ENCODE measurements around the gene POLR1B. TPM values are rescaled to one million over a fixed set of nuclear protein-coding genes. Genes with fewer than 3 reads are reported as not detected.

POLR1B gene
- total RNA-seq, 1 experiment from 2014 or later, result 83.6 TPM

- no peak overlapping the region for H2BK120ac ChIP-seq (ENCODE audit: low read depth, low read length, poor library complexity, severe bottlenecking)
- H3K4me2 ChIP-seq (ENCODE audit: insufficient read depth, insufficient read length, low read length), result no peak overlapping the region
- Mint-ChIP-seq H3K4me1 (peaks cover 23 to 26% of the 10 kb centered on the region in 2 experiments), H3K36me3 (ENCODE audit: insufficient read depth in 1 of 3, low read depth in 3 of 3) (no peaks in the 10 kb centered on the region; a peak in 1 of 7 replicates), H3K9me3 (no peaks in the 10 kb centered on the region), H3K27me3 (ENCODE audit: low read depth) (no peaks in the 10 kb centered on the region; the same call in 1 of the 2 replicates), H3K27ac (peak overlapping the region in 1 of 3 experiments; percentile 49; a peak in 1 of 7 replicates), H3K4me3 (no peak overlapping the region)
- H3K27me3 ChIP-seq (ENCODE audit: insufficient read depth, low read length), result no peaks in the 10 kb centered on the region
- DNase-seq, result no peak
- H3K23me2 ChIP-seq (ENCODE audit: insufficient read length, low read depth, low read length, poor library complexity, severe bottlenecking), result no peaks in the 10 kb centered on the region
- no peak overlapping the region for H4K5ac ChIP-seq (ENCODE audit: insufficient read length, low read depth, low read length)
- no peak overlapping the region for H2BK20ac ChIP-seq (ENCODE audit: low read depth, low read length, poor library complexity, severe bottlenecking)
- no peak overlapping the region for H3K14ac ChIP-seq (ENCODE audit: insufficient read depth, low read length)
- H2AFZ ChIP-seq (ENCODE audit: low read length), result no peak overlapping the region
- no peak overlapping the region for H3K27ac ChIP-seq (ENCODE audit: insufficient read length, low read depth, low read length)
- no peak overlapping the region for H3K23ac ChIP-seq (ENCODE audit: insufficient read length, low read depth, low read length)
- H3K9me3 ChIP-seq (ENCODE audit: control insufficient read depth, low read depth, low read length), result no peaks in the 10 kb centered on the region
- H3K4ac ChIP-seq (ENCODE audit: low read depth, low read length), result no peak overlapping the region
- no peak overlapping the region for H2BK5ac ChIP-seq (ENCODE audit: insufficient read length, low read length)
- H4K20me1 ChIP-seq (ENCODE audit: control insufficient read depth, insufficient read depth, insufficient read length), result no peaks in the 10 kb centered on the region
- no peak overlapping the region for H3K9ac ChIP-seq (ENCODE audit: extremely low read depth, insufficient read length, low read length)
- H4K91ac ChIP-seq (ENCODE audit: insufficient read length, low read depth, low read length), result no peak overlapping the region
- no peak overlapping the region for H2AK5ac ChIP-seq (ENCODE audit: insufficient read length, low read length)
- H4K8ac ChIP-seq (replicated peaks; ENCODE audit: insufficient read length, low read depth, low read length), result no peak overlapping the region
- no peak overlapping the region for H3K56ac ChIP-seq (ENCODE audit: insufficient read length, low read depth, low read length)
- WGBS (ENCODE audit: extremely low coverage, insufficient read length, low lambda C conversion rate), result no CpG with 5 or more reads among the region's 7 CpGs
- no peaks in the 10 kb centered on the region for H3K79me2 ChIP-seq (ENCODE audit: insufficient read depth, low read length)
- H2BK15ac ChIP-seq (ENCODE audit: low read depth, low read length), result no peak overlapping the region
- H3K79me1 ChIP-seq (ENCODE audit: insufficient read depth, low read depth, low read length, poor library complexity, severe bottlenecking), result no peaks in the 10 kb centered on the region
- TF ChIP-seq, protein P1, sequence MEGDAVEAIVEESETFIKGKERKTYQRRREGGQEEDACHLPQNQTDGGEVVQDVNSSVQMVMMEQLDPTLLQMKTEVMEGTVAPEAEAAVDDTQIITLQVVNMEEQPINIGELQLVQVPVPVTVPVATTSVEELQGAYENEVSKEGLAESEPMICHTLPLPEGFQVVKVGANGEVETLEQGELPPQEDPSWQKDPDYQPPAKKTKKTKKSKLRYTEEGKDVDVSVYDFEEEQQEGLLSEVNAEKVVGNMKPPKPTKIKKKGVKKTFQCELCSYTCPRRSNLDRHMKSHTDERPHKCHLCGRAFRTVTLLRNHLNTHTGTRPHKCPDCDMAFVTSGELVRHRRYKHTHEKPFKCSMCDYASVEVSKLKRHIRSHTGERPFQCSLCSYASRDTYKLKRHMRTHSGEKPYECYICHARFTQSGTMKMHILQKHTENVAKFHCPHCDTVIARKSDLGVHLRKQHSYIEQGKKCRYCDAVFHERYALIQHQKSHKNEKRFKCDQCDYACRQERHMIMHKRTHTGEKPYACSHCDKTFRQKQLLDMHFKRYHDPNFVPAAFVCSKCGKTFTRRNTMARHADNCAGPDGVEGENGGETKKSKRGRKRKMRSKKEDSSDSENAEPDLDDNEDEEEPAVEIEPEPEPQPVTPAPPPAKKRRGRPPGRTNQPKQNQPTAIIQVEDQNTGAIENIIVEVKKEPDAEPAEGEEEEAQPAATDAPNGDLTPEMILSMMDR (conservative IDR thresholded peaks at IDR 0.05), result no peak
- peaks cover 2% of the 10 kb centered on the region; the same call in 1 of the 2 replicates for H3K4me1 ChIP-seq (ENCODE audit: insufficient read depth, low read length)
- no peak overlapping the region for H3T11ph ChIP-seq (ENCODE audit: low read length)
- H3K18ac ChIP-seq (ENCODE audit: insufficient read length, low read depth, low read length), result no peak overlapping the region
- H2BK12ac ChIP-seq (ENCODE audit: insufficient read length, low read depth, low read length), result no peak overlapping the region
Observed at GRCh38 chr2:112625474-112626114, 83.3 kb downstream of the POLR1B start.

Measured in H9 (cell line).